CD4-positive, alpha-beta T cell treated with Interleukin-15 for 1 hour (primary cell): Measurements from ENCODE around the gene DIS3L2.

Experiments used
- DNase-seq: peaks from one replicate; pipeline ENCODE4 v3.0.0-alpha.2; 2020

DIS3L2 gene

GRCh38 chr2:231957913-231958763 is 3.4 kb upstream of the DIS3L2 start:
- no peak for DNase-seq

DNA sequence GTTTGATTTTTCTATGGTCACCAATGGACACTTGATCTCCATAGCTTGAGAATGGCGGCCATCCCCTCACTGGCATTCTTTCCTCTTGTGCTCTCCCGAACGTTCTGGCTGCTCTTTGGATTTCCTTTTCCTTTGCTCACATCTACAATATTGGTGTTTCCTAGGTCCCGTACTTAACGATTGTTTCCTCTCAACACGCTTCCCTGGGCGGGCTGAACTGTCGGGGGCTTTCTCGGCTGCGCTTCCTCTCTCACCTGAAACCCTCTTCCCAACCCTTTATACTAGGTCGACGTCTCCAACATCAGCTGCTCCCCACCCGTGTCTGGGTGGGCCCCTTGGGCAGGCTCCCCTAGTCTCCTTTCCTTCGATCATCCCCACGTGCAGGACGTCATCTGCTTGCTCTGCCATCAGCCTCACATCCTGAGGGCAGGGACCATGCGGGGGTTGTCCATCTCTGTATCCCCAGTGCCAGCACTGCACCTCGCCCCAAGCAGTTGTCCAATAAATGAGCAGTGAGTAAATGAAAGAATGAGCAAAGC is 634 bp upstream of the DIS3L2 start:
- no peak for DNase-seq

DNA sequence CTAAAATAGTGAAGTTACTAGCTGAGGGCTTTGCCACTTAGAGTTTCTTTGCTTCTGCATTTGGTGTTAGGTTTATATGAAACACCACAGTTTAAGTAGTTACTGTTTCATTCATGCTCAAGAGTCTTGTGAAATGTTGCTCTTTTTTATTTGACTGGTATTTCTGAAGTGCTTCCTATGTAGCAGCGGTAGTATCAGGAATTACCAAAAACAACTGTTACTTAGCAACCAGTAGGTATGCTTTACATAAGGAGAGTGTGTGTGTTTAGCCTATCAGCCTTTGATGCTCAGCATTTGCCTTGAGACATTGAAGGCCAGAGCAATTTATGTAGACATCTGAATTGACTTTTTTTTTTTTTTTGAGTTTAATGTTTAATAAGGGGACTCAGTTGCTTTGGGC is 3.6 kb downstream of the DIS3L2 start:
- DNase-seq = no peak

DNA sequence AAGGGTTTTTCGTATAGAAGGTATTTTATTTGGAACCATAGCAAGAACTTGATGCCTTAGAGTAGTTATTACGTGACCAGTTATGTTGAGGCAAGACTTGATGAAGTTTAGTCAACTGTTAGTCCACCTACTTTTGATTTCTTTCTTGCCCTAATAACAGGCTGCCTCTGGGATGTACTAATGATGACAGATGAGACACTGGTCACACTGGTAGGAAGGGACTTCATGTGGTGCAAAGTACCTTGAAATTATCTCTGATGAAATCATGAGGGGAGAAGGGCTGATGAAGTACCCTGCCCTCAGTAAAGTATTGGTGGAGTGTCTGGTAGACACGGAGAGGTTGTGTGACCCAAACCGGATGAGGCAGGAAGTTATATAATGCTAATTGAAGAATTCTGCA is 5.4 kb downstream of the DIS3L2 start:
- no peak for DNase-seq

GRCh38 chr2:231968820-231969219 is 7.3 kb downstream of the DIS3L2 start:
- DNase-seq = no peak

GRCh38 chr2:231970461-231970860 is 8.9 kb downstream of the DIS3L2 start:
- no peak for DNase-seq

DNA sequence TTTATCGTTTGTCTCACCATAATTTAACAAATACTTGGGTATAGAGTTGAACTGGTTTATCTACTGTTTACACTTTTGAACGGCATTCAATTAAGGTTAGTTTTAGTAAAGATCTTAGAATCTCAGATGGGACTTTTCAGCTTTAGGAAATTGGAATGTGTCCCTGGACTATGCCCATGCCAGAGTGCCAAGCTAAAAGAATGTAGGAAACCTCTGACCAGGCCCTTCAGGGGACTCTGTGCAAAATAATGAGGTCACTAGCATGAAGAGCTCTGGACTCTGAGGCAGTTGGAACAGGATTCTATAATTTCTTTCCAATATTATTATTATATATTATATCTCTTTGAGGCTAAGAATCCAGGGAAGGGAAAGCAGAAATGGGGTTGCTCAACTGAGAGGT is 13.5 kb downstream of the DIS3L2 start:
- no peak for DNase-seq

GRCh38 chr2:231977430-231977829 is 15.9 kb downstream of the DIS3L2 start:
- DNase-seq = no peak

- no peak for DNase-seq
Measured at GRCh38 chr2:231984992-231985391, 23.5 kb downstream of the DIS3L2 start.

GRCh38 chr2:231985823-231986261 is 24.3 kb downstream of the DIS3L2 start:
- DNase-seq = no peak

GRCh38 chr2:231987124-231987727 is 25.7 kb downstream of the DIS3L2 start:
- DNase-seq = no peak

DNA sequence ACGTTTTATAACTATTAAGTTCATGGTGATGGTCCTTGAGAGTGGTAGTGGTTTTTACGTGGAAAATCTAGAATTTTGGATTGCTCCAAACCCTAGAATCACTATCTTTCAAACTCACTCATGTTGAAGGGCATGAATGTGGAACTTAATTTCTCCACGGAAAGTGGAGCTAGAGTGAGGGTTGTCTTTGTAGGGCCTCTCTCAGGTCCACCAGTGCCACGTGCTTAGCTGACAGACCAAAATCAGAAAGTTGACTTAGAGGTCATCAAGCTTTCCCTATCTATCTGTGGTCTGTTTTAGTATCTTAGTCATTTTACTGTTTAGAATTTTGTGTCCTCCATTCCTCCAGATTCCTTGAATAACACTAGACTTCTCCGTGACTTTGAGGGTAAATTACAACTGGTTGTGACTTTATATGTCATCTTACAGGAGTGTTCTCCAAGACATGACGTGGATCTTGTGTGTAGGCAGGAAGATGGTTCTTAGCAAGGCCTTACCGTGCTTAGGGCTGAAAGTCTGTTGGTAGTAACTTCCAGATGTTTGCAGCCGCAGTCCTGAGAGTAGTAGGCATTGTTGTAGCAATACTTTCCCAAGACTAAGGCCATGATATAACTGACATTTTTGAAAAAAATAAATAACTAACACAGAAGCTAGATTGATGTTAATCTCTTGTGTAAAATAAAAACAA is 26.8 kb downstream of the DIS3L2 start:
- no peak for DNase-seq

GRCh38 chr2:231991664-231992063 is 30.2 kb downstream of the DIS3L2 start:
- DNase-seq = no peak

- DNase-seq = no peak
Measured at GRCh38 chr2:231992888-231993287, 31.4 kb downstream of the DIS3L2 start.

GRCh38 chr2:231996797-231997540 is 35.5 kb downstream of the DIS3L2 start:
- no peak for DNase-seq

GRCh38 chr2:231998046-231998445 is 36.5 kb downstream of the DIS3L2 start:
- no peak for DNase-seq

- no peak for DNase-seq
Measured at GRCh38 chr2:232000439-232000838, 38.9 kb downstream of the DIS3L2 start.

- DNase-seq = no peak
Measured at GRCh38 chr2:232001073-232001472, 39.6 kb downstream of the DIS3L2 start.

DNA sequence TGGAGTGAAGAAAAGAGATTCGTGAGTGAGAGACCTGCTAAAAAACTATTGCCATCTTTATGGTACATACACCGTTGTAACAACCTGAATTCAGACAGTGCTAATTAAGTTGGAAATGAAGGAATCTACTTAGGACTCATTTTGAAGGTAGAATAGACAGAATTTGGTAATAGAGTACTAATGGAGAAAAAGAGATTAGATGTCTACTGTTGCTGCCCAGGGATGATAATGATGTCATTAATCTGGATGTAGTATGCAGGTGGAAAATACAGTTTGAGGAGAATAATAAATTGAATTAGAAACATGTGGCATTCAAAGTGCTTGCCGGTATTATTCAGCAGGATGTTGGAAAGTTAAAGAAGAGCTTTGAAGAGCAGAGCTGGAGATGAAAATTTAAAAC is 44.7 kb downstream of the DIS3L2 start:
- no peak for DNase-seq

DNA sequence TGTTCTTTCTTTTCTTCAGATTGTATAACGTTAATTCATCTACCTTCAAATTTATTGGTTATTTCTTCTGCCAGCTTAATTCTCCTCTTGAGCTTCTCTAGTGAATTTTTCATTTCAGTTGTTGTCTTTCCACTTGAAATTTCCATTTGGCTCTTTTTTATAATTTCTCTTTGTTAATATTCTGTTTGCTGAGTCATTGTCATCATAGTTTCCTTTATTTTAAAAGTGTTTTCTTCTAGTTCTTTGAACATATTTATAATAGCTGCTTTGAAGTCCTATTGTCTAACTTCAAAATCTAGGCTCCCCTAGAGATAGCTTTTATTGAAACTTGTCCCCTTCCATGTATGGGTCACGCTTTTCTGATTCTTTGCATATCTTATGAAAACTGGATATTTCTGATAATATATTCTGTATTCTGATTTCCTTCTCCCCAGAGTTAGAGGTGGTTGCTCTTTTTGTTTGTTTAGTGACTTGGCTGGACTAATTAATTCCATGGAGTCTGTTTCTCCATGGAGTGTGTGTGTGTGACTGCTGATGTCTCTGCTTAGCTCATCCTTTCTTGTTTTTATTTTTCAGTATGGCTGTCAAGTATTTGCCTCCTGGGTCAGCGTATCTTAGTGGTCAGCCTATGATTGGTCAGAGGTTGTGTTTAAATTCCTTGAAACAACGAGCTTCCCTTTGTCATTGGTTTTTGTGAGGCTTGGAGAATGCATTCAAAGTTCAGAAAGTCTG is 47.6 kb downstream of the DIS3L2 start:
- DNase-seq = no peak

DNA sequence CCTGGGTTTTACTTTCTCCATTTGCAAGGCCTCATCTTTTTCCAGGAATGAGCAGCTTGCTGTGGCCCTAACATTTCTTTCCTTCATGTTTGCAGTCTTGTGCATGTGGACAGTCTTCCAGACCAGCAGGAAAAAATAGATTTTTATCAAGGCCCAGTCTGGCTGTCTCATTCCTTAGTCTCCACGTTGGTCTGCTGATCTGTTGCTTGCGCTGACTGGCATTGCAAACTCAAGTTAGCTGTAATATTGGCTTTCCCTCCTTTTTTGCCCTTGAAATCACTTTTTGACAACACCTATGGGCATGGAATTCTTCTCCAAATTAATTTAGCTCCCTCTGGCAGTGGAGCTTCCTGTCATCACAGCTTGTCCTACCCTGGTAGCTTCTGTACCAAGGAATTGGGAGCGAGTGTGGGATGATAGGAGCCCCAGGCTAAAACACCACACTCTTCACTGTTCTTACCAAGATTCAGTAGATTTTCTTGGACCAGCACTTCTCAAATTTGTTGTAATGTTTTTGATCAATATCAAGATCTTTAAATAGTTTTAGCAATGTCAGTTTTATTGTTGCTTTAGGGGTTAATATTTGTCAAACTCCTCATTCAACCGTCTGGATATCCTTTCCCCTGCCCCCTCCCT is 48.2 kb downstream of the DIS3L2 start:
- DNase-seq = no peak
